HG03457 (cell line): ENCODE data around the gene KRT3.

Experiments used
- ATAC-seq: cut with Tn5 transposase; IDR thresholded peaks from one replicate; pipeline ENCODE4 v1.9.1; 2021; ENCODE audit warnings: moderate number of reproducible peaks; ENCODE audit not compliant: unreplicated experiment

Gene KRT3

GRCh38 chr12:52828156-52828555 is 32.2 kb upstream of the KRT3 start:
- ATAC-seq: no peak

GRCh38 chr12:52827499-52828090 is 31.7 kb upstream of the KRT3 start:
- no peak for ATAC-seq

GRCh38 chr12:52826611-52827498 is 30.9 kb upstream of the KRT3 start:
- no peak for ATAC-seq

- no peak for ATAC-seq
These were observed 30.0 kb upstream of the KRT3 start for GRCh38 chr12:52825961-52826360.

- ATAC-seq: no peak
These were observed 29.0 kb upstream of the KRT3 start for GRCh38 chr12:52824741-52825410.

GRCh38 chr12:52823761-52824450 is 28.0 kb upstream of the KRT3 start:
- ATAC-seq: no peak

- no peak for ATAC-seq
These were observed 27.0 kb upstream of the KRT3 start for GRCh38 chr12:52822771-52823510.

- ATAC-seq: no peak
These were observed 26.1 kb upstream of the KRT3 start for GRCh38 chr12:52821826-52822660.

- no peak for ATAC-seq
These were observed 25.3 kb upstream of the KRT3 start for GRCh38 chr12:52821071-52821730.

GRCh38 chr12:52820521-52820920 is 24.6 kb upstream of the KRT3 start:
- ATAC-seq: no peak

GRCh38 chr12:52819731-52820510 is 24.0 kb upstream of the KRT3 start:
- no peak for ATAC-seq

- ATAC-seq: no peak
These were observed 23.0 kb upstream of the KRT3 start for GRCh38 chr12:52818887-52819420.

GRCh38 chr12:52818388-52818787 is 22.5 kb upstream of the KRT3 start:
- ATAC-seq: no peak

- ATAC-seq: no peak
These were observed 21.9 kb upstream of the KRT3 start for GRCh38 chr12:52817699-52818238.

GRCh38 chr12:52817003-52817698 is 21.2 kb upstream of the KRT3 start:
- no peak for ATAC-seq

GRCh38 chr12:52815676-52816588 is 20.0 kb upstream of the KRT3 start:
- ATAC-seq: no peak
